Psoas muscle (tissue), 8 donors: ENCODE measurements around the gene PPFIBP2. TPM values are rescaled to one million over a fixed set of nuclear protein-coding genes. Genes with fewer than 3 reads are reported as not detected.
A peak's percentile ranks its signal among the peaks of the same experiment; 100 is the strongest.

ENCODE experiments used
- ATAC-seq, 4 donors: fragments of 200-7000 bp; cut with Tn5 transposase; one replicate each; pipeline ENCODE4 v1.9.1; 2020; ENCODE audit warnings: moderate library complexity in 3 of 4, mild to moderate bottlenecking in 2 of 4
- DNase-seq, 2 donors: peaks; one replicate each; pipeline ENCODE4 v3.0.0-alpha.2; 2020
- H3K27ac ChIP-seq: fragments of 200-600 bp; one replicate; pipeline ENCODE4 v1.8.0; 2022
- H3K27me3 ChIP-seq, 3 donors: fragments of 200-600 bp in 1 of 3; one replicate each; pipeline versions ENCODE4 v1.6.1 to v1.8.0; 2013 to 2022; ENCODE audit warnings: low read length in 2 of 3, mild to moderate bottlenecking in 2 of 3, moderate library complexity in 1 of 3; ENCODE audit not compliant: insufficient read depth in 3 of 3
- H3K36me3 ChIP-seq, 2 donors: fragments of 200-600 bp in 1 of 2; one replicate each; pipeline versions ENCODE4 v1.6.1 to v1.8.0; 2013 to 2022; ENCODE audit warnings: low read depth in 1 of 2, mild to moderate bottlenecking in 1 of 2, moderate library complexity in 1 of 2; ENCODE audit not compliant: insufficient read depth in 1 of 2
- H3K4me1 ChIP-seq: fragments of 200-600 bp; one replicate; pipeline ENCODE4 v1.8.0; 2022
- H3K4me3 ChIP-seq: fragments of 200-600 bp; one replicate; pipeline ENCODE4 v1.8.0; 2022; ENCODE audit warnings: mild to moderate bottlenecking
- H3K9me3 ChIP-seq: fragments of 200-600 bp; one replicate; pipeline ENCODE4 v1.8.0; 2022
- WGBS, 3 donors: extraction: QIAGEN DNeasy Blood & Tissue Kit; methylation state at CpG; one replicate each; pipeline versions ENCODE4 v1.1.6 to v1.1.7; 2013; 5-methylcytosine and 5-hydroxymethylcytosine counted together
- intact Hi-C, 2 donors: fragments of 100-400 bp; cut with DNase I; formaldehyde crosslinking; loops; one replicate each; pipeline versions ENCODE4 v1.11.0 to v1.14.2; 2022
- polyA plus RNA-seq, 3 donors: library from polyadenylated mRNA; stranded (reverse); fragments of 200-250 nt; gene quantifications; one replicate each; pipeline ENCODE4 v1.2.3, GENCODE V29; 2013
- total RNA-seq, 4 donors: library from RNA; stranded (reverse); fragmentation: NEBNext Ultra II Directional in 2 of 4; extraction: Animal tissue kit (Norgen Biotek cat#: 25700) in 2 of 4; gene quantifications; one replicate each; pipeline versions ENCODE4 v1.2.1 to v1.2.4, GENCODE V29; 2021 to 2023
- TF ChIP-seq, protein P1 (sequence below): fragments of 200-600 bp; IDR thresholded peaks from one replicate; pipeline ENCODE4 v1.8.0; 2022; ENCODE audit warnings: antibody characterized with exemption
- donor health status: healthy with polysubstance abuse.
- donor health status: DM: no; HTN: no; CAD: no; lungs with moderate emphysema.
- donor health status: Bipolar disorder and iron deficiency.
- donor health status: healthy.
- donor health status: DM: yes; HTN: yes; CAD: no.
- donor health status: DM: no; HTN: no; CAD: no.
- donor health status: DM: no; HTN: no; CAD: no.
- donor health status: DM: yes; HTN: yes; CAD: no.

Gene PPFIBP2
- total and polyA plus RNA-seq, 7 donors: 7.4 to 54.8 (median 19.7) TPM

DNA sequence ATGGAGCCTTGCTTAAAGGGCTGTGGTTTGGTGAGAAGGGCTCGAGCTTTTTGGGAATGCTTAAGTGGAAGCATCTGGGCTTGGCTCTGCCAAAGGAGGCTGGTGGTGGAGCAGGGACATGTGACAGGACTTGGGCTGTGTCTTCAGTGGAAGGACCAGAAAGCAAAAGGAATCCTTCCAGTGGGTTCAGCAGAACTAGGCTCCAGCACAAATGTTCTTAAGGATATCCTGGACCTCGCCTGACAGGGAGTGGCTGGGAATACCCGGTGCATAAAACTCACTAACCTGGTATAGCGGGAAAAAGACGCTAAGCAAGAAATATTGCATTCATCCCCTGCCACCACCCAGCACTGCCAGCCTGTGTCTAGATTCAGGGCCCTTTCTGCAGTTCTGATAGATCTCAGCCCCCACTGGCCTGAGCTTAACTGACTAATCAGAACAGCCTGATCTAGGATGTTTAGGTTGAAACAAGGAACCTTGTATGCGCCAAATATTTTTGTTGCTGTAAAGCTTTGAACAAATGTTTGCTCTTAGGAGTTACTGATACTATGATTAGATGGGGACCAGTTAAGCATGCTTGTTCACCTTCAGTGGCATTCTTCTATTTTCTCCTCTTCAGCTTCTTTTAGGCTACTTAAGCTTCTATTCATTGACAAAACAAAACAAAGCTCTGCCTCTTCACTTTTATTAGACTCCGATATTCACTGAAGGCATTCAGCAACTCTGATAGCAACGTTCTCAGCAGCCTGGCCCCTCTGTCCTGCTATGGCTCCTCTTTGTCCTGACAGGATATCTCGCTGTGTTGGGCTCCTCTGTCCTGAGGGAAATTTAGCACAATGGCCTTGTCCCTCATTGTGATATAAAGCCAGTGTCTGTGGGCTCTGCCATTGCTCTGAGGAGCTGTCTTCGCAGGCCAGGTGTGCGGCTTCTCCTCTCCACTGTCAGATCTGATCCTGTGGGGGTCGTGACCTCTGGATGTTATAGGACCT is 25.0 kb downstream of the PPFIBP2 start:
- intact Hi-C loops: no loop called here
- Histone ChIP-seq H3K4me1 (peaks cover 40% of the 10 kb centered on the region), H3K36me3 (no peaks in the 10 kb centered on the region), H3K4me3 (no peak overlapping the region), H3K27me3 (no peaks in the 10 kb centered on the region), H3K9me3 (no peaks in the 10 kb centered on the region), H3K27ac (no peak overlapping the region)
- DNase-seq (no peak), ATAC-seq (peak in 1 of 4 donors; percentile 4)
- TF ChIP-seq, protein P1, sequence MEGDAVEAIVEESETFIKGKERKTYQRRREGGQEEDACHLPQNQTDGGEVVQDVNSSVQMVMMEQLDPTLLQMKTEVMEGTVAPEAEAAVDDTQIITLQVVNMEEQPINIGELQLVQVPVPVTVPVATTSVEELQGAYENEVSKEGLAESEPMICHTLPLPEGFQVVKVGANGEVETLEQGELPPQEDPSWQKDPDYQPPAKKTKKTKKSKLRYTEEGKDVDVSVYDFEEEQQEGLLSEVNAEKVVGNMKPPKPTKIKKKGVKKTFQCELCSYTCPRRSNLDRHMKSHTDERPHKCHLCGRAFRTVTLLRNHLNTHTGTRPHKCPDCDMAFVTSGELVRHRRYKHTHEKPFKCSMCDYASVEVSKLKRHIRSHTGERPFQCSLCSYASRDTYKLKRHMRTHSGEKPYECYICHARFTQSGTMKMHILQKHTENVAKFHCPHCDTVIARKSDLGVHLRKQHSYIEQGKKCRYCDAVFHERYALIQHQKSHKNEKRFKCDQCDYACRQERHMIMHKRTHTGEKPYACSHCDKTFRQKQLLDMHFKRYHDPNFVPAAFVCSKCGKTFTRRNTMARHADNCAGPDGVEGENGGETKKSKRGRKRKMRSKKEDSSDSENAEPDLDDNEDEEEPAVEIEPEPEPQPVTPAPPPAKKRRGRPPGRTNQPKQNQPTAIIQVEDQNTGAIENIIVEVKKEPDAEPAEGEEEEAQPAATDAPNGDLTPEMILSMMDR: no peak
- WGBS, 3 donors: 82 to 85% (median 85%) methylated on average over 12 of the region's 12 CpGs

DNA sequence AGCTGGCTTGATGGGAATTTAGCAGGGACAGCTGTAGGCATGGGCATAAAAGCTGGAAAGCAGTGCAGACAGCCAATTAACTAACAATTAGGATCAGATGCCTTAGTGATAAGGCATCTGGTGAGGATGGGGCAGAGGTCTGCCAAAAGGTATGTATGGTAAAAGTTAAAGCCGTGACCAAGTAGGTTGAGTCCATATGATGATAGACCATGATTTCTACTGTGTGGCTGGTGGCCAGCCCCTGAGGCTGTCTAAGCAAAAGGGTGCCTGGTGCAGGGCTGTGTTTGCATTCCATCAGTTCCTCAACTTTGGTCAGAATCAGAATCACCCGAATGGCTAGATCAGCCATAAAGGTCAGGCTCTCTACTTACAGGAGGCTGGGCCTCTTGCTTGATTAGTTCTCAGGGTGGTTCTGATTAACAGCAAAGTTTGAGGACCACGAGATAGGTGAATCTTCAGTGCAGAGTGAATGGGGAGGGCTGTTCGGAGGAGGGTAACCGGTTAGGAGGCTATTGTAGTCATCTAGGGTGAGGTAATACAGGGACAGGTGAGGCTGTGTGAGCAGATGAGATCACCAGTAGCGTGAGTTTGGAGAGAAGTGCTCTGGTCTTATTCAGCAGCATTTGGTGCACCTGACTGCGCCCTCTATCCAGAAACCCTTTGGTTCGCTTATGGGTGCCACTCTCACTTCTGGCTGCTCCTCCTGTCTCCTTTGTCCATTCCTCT is 27.2 kb downstream of the PPFIBP2 start:
- DNase-seq (no peak), ATAC-seq (no peak)
- intact Hi-C loops: loop anchor here in 1 of 2 donors (2.0 kb wide), 1 partner anchor 22 kb away; no protein-coding TSS in a partner anchor
- Histone ChIP-seq H3K4me1 (peaks cover 44% of the 10 kb centered on the region), H3K27me3 (no peaks in the 10 kb centered on the region), H3K4me3 (no peak overlapping the region), H3K9me3 (no peaks in the 10 kb centered on the region), H3K27ac (no peak overlapping the region), H3K36me3 (no peaks in the 10 kb centered on the region)
- WGBS, 3 donors: 89 to 92% (median 91%) methylated on average over 8 of the region's 8 CpGs
- TF ChIP-seq, protein P1: no peak

DNA sequence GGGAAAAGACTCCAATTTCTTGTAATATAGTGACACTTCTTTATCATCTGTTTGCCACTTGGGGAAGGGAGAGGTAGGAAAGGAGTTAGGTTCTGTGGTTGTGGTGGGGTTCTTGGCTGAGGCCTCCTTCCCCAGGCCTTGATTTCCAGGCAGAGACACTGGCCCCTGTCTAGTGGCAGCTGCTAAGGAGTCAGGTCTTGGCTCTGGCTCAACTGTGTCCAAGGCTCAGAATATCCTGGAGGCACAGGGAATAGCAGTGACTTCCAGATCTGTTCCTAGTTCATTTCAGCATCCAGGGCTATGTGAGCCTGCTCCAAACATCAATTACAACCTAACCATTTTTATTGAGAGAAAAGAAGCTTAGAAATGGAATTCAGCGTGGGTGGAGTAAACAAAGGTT is 29.5 kb downstream of the PPFIBP2 start:
- 84 to 93% (median 90%) methylated on average over 1 of the region's 1 CpG for WGBS, 3 donors
- Histone ChIP-seq H3K36me3 (no peaks in the 10 kb centered on the region), H3K27ac (peak overlapping the region; percentile 74), H3K9me3 (no peaks in the 10 kb centered on the region), H3K4me1 (peaks cover 47% of the 10 kb centered on the region), H3K4me3 (no peak overlapping the region), H3K27me3 (no peaks in the 10 kb centered on the region)
- TF ChIP-seq, protein P1: no peak
- DNase-seq (no peak), ATAC-seq (peak; percentile 42 to 56 (median 50))
- intact Hi-C loops: no loop called here

- 89 to 97% (median 94%) methylated on average over 3 of the region's 3 CpGs for WGBS, 3 donors
- DNase-seq: no peak
- TF ChIP-seq, protein P1: no peak
- no peak for ATAC-seq
- no peak overlapping the region for H3K4me3 ChIP-seq
- intact Hi-C loops: no loop called here
- H3K27ac ChIP-seq: no peak overlapping the region
- no peaks in the 10 kb centered on the region for H3K36me3 ChIP-seq
- peaks cover 47% of the 10 kb centered on the region for H3K4me1 ChIP-seq
- no peaks in the 10 kb centered on the region for H3K27me3 ChIP-seq
- H3K9me3 ChIP-seq: no peaks in the 10 kb centered on the region
These were observed 30.2 kb downstream of the PPFIBP2 start for GRCh38 chr11:7544021-7544420.
